ENCODE data around the gene DCAF11.

Gene DCAF11

DNA sequence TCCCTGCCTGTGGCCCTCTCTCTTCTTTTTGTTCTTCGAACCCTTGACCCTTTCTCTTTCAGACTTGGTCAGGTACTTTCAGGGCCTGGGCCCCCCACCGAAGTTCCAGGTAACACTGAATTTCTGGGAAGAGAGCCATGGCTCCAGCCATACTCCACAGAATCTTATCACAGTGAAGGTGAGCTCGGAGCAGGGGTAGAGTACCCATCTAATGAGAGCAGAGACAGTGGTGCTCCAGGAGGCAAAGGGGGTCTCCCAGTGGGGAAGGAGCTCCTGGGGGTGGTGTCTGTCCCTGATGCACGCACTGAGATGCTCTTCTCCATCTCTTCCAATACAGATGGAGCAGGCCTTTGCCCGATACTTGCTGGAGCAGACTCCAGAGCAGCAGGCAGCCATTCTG lies 51.2 kb downstream of the DCAF11 start:
- DNase-seq, result no peak

- DNase-seq, result no peak
These were observed 53.0 kb downstream of the DCAF11 start for GRCh38 chr14:24167469-24168114.

GRCh38 chr14:24171422-24172260 lies 57.1 kb downstream of the DCAF11 start, which contains the start of gene REC8:
TSS of gene REC8 (plus strand) at chr14:24172080. CDS start at chr14:24172553, 473 bp downstream.
- DNase-seq, result peak; percentile 87

GRCh38 chr14:24172261-24172860 lies 57.8 kb downstream of the DCAF11 start:
- DNase-seq, result no peak

- no peak for DNase-seq
These were observed 58.3 kb downstream of the DCAF11 start for GRCh38 chr14:24172871-24173281.
